Neural cell (in vitro differentiated cells): ENCODE measurements around the gene SEMA6A.

Experiments used
- EP300 ChIP-seq: fragments of 450-650 bp; conservative IDR thresholded peaks from 2 replicates; pipeline ENCODE4 v1.6.1; 2014; ENCODE audit warnings: antibody characterized with exemption, mild to moderate bottlenecking, moderate library complexity; ENCODE audit not compliant: poor library complexity, severe bottlenecking
- EZH2 ChIP-seq: fragments of 200-600, 300-800 bp; shearing (Covaris generic), sonication (generic); IDR thresholded peaks from 2 replicates; pipeline ENCODE4 v1.6.1; 2014; ENCODE audit warnings: antibody characterized with exemption, low read length, borderline replicate concordance, mild to moderate bottlenecking; ENCODE audit not compliant: insufficient read depth, poor library complexity, severe bottlenecking
- REST ChIP-seq: IDR thresholded peaks from 2 replicates; pipeline ENCODE4 v1.6.1; 2012; ENCODE audit warnings: borderline replicate concordance
- TF ChIP-seq, protein P1 (sequence below): fragments of 450-650 bp; IDR thresholded peaks from 2 replicates; pipeline ENCODE4 v1.5.1; 2014; ENCODE audit warnings: antibody characterized with exemption, mild to moderate bottlenecking, moderate library complexity; ENCODE audit not compliant: poor library complexity, severe bottlenecking

DNA sequence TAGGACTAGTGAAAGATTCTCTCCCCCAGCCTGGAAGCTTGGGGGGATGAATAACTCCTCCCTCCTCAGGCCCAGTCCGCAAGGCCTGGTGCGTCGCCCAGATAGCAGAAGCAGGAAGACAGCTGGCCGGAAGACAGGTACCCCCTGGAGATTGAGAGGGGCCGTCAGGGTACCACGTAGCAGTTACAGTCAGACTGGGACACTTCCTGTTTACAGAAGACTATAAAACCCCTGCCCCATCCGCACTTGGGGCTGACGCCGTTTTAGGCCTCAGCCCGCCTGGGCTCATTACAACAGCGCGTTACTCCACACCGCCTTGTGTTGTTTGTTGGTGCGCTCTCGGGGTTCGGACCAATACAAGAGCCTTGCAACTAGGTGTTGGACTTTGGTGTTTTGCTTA lies 15.4 kb downstream of the SEMA6A start:
- TF ChIP-seq, protein P1, sequence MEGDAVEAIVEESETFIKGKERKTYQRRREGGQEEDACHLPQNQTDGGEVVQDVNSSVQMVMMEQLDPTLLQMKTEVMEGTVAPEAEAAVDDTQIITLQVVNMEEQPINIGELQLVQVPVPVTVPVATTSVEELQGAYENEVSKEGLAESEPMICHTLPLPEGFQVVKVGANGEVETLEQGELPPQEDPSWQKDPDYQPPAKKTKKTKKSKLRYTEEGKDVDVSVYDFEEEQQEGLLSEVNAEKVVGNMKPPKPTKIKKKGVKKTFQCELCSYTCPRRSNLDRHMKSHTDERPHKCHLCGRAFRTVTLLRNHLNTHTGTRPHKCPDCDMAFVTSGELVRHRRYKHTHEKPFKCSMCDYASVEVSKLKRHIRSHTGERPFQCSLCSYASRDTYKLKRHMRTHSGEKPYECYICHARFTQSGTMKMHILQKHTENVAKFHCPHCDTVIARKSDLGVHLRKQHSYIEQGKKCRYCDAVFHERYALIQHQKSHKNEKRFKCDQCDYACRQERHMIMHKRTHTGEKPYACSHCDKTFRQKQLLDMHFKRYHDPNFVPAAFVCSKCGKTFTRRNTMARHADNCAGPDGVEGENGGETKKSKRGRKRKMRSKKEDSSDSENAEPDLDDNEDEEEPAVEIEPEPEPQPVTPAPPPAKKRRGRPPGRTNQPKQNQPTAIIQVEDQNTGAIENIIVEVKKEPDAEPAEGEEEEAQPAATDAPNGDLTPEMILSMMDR, result no peak
- TF ChIP-seq EZH2 (no peak), REST (no peak), EP300 (no peak)
